Kidney (tissue), 14 donors: ENCODE data around the gene SBF2. TPM values are rescaled to one million over a fixed set of nuclear protein-coding genes. Genes with fewer than 3 reads are reported as not detected.

ENCODE experiments used
- DNase-seq, 5 donors: peaks; one replicate each; pipeline ENCODE4 v3.0.0-alpha.2; 2013 to 2020
- FAIRE-seq: peaks from 2 replicates; lab custom pipeline; 2012; peaks lifted over from hg19 to GRCh38; lab: Jason Lieb, UNC
- H3K27ac ChIP-seq, 2 donors: one replicate each; pipeline ENCODE4 v1.7.0; 2013; ENCODE audit warnings: low read depth in 2 of 2, low read length in 2 of 2, inconsistent platforms in 1 of 2
- H3K27me3 ChIP-seq: one replicate; pipeline ENCODE4 v1.7.1; 2013; ENCODE audit warnings: low read length, inconsistent platforms; ENCODE audit not compliant: control insufficient read depth, insufficient read depth
- H3K36me3 ChIP-seq, 3 donors: one replicate each; pipeline versions ENCODE4 v1.7.0 to v1.7.1; 2013; ENCODE audit warnings: low read length in 3 of 3, control low read depth in 1 of 3, inconsistent platforms in 1 of 3; ENCODE audit not compliant: insufficient read depth in 3 of 3, control insufficient read depth in 2 of 3
- H3K4me1 ChIP-seq, 3 donors: one replicate each; pipeline versions ENCODE4 v1.7.0 to v1.7.1; 2013; ENCODE audit warnings: low read length in 3 of 3, inconsistent platforms in 1 of 3, low read depth in 1 of 3; ENCODE audit not compliant: control insufficient read depth in 2 of 3, insufficient read depth in 2 of 3
- H3K4me3 ChIP-seq, 3 donors: one replicate each; pipeline versions ENCODE4 v1.7.0 to v1.8.1; 2013; ENCODE audit warnings: low read length in 3 of 3, control low read depth in 1 of 3, inconsistent platforms in 1 of 3
- H3K9ac ChIP-seq, 3 donors: one replicate each; pipeline versions ENCODE4 v1.7.0 to v1.7.1; 2013; ENCODE audit warnings: low read length in 3 of 3, control low read depth in 1 of 3, inconsistent platforms in 1 of 3
- H3K9me3 ChIP-seq, 3 donors: one replicate each; pipeline versions ENCODE4 v1.7.0 to v1.7.1; 2013; ENCODE audit warnings: low read length in 3 of 3, control low read depth in 1 of 3, inconsistent platforms in 1 of 3; ENCODE audit not compliant: control insufficient read depth in 2 of 3, insufficient read depth in 1 of 3
- CTCF ChIP-seq: IDR thresholded peaks from 3 replicates; pipeline ENCODE4 v1.5.1; 2012; ENCODE audit warnings: mild to moderate bottlenecking, moderate library complexity, borderline replicate concordance; ENCODE audit not compliant: insufficient read depth; ENCODE audit errors: extremely low read depth
- intact Hi-C: fragments of 100-400 bp; cut with DNase I; formaldehyde crosslinking; loops from one replicate; pipeline ENCODE4 v1.11.1; 2022
- polyA plus RNA-seq: library from polyadenylated mRNA; stranded (reverse); fragments of 350-450 nt; fragmentation: Illumina TruSeq; extraction: RNeasy Lipid Tissue Mini Kit (QIAGEN cat#74804); gene quantifications from one replicate; pipeline ENCODE4 v1.2.3, GENCODE V29; 2014; ENCODE audit warnings: low read depth, low replicate concordance; ENCODE audit not compliant: insufficient read depth
- total RNA-seq: library from RNA; stranded (reverse); fragmentation: NEBNext Ultra II Directional; extraction: Animal tissue kit (Norgen Biotek cat#: 25700); gene quantifications from one replicate; pipeline ENCODE4 v1.2.1, GENCODE V29; 2021
- donor health status: control.
- donor health status: control.
- donor health status: control.
- donor health status: control.
- donor health status: control.
- donor health status: DM: yes; HTN: yes; CAD: no.
- donor health status: Normal renal cell carcinoma (clear cell type).

Gene SBF2
- total and polyA plus RNA-seq, 2 donors from 2014 or later: 13.1 to 55.4 TPM

- peaks cover 0 to 4% (median 0%) of the 10 kb centered on the region in 3 donors for H3K4me1 ChIP-seq
- DNase-seq (no peak), FAIRE-seq (no peak)
- no peak for TF ChIP-seq CTCF
- peaks cover 0 to 2% (median 0%) of the 10 kb centered on the region in 3 donors for H3K36me3 ChIP-seq
- H3K9me3 ChIP-seq: no peaks in the 10 kb centered on the region
- no peak overlapping the region for H3K9ac ChIP-seq
- intact Hi-C loops: no loop called here
- no peak overlapping the region for H3K4me3 ChIP-seq
- no peak overlapping the region for H3K27ac ChIP-seq
- no peaks in the 10 kb centered on the region for H3K27me3 ChIP-seq
Observed at GRCh38 chr11:9825315-9825714, 468.7 kb downstream of the SBF2 start.

- DNase-seq (no peak), FAIRE-seq (no peak)
- no peak overlapping the region for H3K9ac ChIP-seq
- no peaks in the 10 kb centered on the region for H3K9me3 ChIP-seq
- H3K27me3 ChIP-seq: no peaks in the 10 kb centered on the region
- intact Hi-C loops: no loop called here
- H3K4me3 ChIP-seq: no peak overlapping the region
- H3K4me1 ChIP-seq: peaks cover 0 to 4% (median 0%) of the 10 kb centered on the region in 3 donors
- TF ChIP-seq CTCF: no peak
- peaks cover 0 to 2% (median 0%) of the 10 kb centered on the region in 3 donors for H3K36me3 ChIP-seq
- H3K27ac ChIP-seq: no peak overlapping the region
Observed at GRCh38 chr11:9823887-9824385, 470.1 kb downstream of the SBF2 start.

- FAIRE-seq (no peak), DNase-seq (no peak)
- peaks cover 0 to 4% (median 0%) of the 10 kb centered on the region in 3 donors for H3K4me1 ChIP-seq
- no peak for TF ChIP-seq CTCF
- no peak overlapping the region for H3K4me3 ChIP-seq
- H3K9me3 ChIP-seq: no peaks in the 10 kb centered on the region
- intact Hi-C loops: no loop called here
- H3K9ac ChIP-seq: no peak overlapping the region
- no peak overlapping the region for H3K27ac ChIP-seq
- peaks cover 0 to 2% (median 0%) of the 10 kb centered on the region in 3 donors for H3K36me3 ChIP-seq
- H3K27me3 ChIP-seq: no peaks in the 10 kb centered on the region
Observed at GRCh38 chr11:9823439-9823838, 470.6 kb downstream of the SBF2 start.
